H9 (cell line): ENCODE data around the gene ACTN1. TPM values are rescaled to one million over a fixed set of nuclear protein-coding genes. Genes with fewer than 3 reads are reported as not detected.

Experiments used
- DNase-seq: peaks from one replicate; pipeline ENCODE4 v3.0.0-alpha.2; 2017
- H2AFZ ChIP-seq: one replicate; pipeline ENCODE4 v1.6.1; 2013; ENCODE audit warnings: mild to moderate bottlenecking, low read length, control low read depth, moderate library complexity
- H2AK5ac ChIP-seq: 2 replicates; pipeline ENCODE4 v1.6.1; 2013; ENCODE audit warnings: low read length, control low read depth, mixed read lengths; ENCODE audit not compliant: insufficient read length
- H2BK120ac ChIP-seq: one replicate; pipeline ENCODE4 v1.6.1; 2013; ENCODE audit warnings: low read depth, mild to moderate bottlenecking, low read length, control low read depth, inconsistent platforms; ENCODE audit not compliant: poor library complexity, severe bottlenecking
- H2BK12ac ChIP-seq: 2 replicates; pipeline ENCODE4 v1.6.1; 2013; ENCODE audit warnings: low read length, control low read depth, mixed read lengths, low read depth; ENCODE audit not compliant: insufficient read length
- H2BK15ac ChIP-seq: 2 replicates; pipeline ENCODE4 v1.6.1; 2013; ENCODE audit warnings: low read depth, low read length, control low read depth
- H2BK20ac ChIP-seq: one replicate; pipeline ENCODE4 v1.6.1; 2013; ENCODE audit warnings: low read depth, mild to moderate bottlenecking, low read length, control low read depth, inconsistent platforms; ENCODE audit not compliant: poor library complexity, severe bottlenecking
- H2BK5ac ChIP-seq: 2 replicates; pipeline ENCODE4 v1.6.1; 2013; ENCODE audit warnings: low read length, control low read depth, mixed read lengths; ENCODE audit not compliant: insufficient read length
- H3K14ac ChIP-seq: 2 replicates; pipeline ENCODE4 v1.6.1; 2013; ENCODE audit warnings: low read length, control low read depth; ENCODE audit not compliant: insufficient read depth
- H3K18ac ChIP-seq: 2 replicates; pipeline ENCODE4 v1.6.1; 2013; ENCODE audit warnings: low read depth, mild to moderate bottlenecking, mixed read lengths, low read length, control low read depth; ENCODE audit not compliant: insufficient read length
- H3K23ac ChIP-seq: 2 replicates; pipeline ENCODE4 v1.6.1; 2013; ENCODE audit warnings: low read length, control low read depth, mixed read lengths, low read depth; ENCODE audit not compliant: insufficient read length
- H3K23me2 ChIP-seq: 2 replicates; pipeline ENCODE4 v1.6.1; 2013; ENCODE audit warnings: low read depth, mild to moderate bottlenecking, mixed read lengths, low read length, control low read depth; ENCODE audit not compliant: insufficient read length, poor library complexity, severe bottlenecking
- H3K27ac ChIP-seq: 2 replicates; pipeline ENCODE4 v1.5.1; 2013; ENCODE audit warnings: low read length, control low read depth, mixed read lengths, low read depth; ENCODE audit not compliant: insufficient read length
- H3K27me3 ChIP-seq: 2 replicates; pipeline ENCODE4 v1.6.1; 2013; ENCODE audit warnings: low read length, control low read depth, inconsistent platforms; ENCODE audit not compliant: insufficient read depth
- H3K4ac ChIP-seq: 2 replicates; pipeline ENCODE4 v1.6.1; 2013; ENCODE audit warnings: low read depth, mild to moderate bottlenecking, control low read depth, inconsistent platforms, low read length, moderate library complexity
- H3K4me1 ChIP-seq: 2 replicates; pipeline ENCODE4 v1.6.1; 2013; ENCODE audit warnings: low read length, control low read depth, inconsistent platforms; ENCODE audit not compliant: insufficient read depth
- H3K4me2 ChIP-seq: 2 replicates; pipeline ENCODE4 v1.6.1; 2013; ENCODE audit warnings: low read length, control low read depth, mixed read lengths; ENCODE audit not compliant: insufficient read length, insufficient read depth
- H3K56ac ChIP-seq: 2 replicates; pipeline ENCODE4 v1.6.1; 2013; ENCODE audit warnings: low read depth, mild to moderate bottlenecking, mixed read lengths, low read length, control low read depth; ENCODE audit not compliant: insufficient read length
- H3K79me1 ChIP-seq: 2 replicates; pipeline ENCODE4 v1.6.1; 2013; ENCODE audit warnings: low read depth, mild to moderate bottlenecking, moderate library complexity, low read length, control low read depth, inconsistent platforms; ENCODE audit not compliant: insufficient read depth, poor library complexity, severe bottlenecking
- H3K79me2 ChIP-seq: 2 replicates; pipeline ENCODE4 v1.6.1; 2013; ENCODE audit warnings: low read length, control low read depth, inconsistent platforms; ENCODE audit not compliant: insufficient read depth
- H3K9ac ChIP-seq: 2 replicates; pipeline ENCODE4 v1.6.1; 2013; ENCODE audit warnings: low read length, control low read depth, mixed read lengths; ENCODE audit not compliant: insufficient read length; ENCODE audit errors: extremely low read depth
- H3K9me3 ChIP-seq: one replicate; pipeline ENCODE4 v1.6.1; 2013; ENCODE audit warnings: low read depth, low read length, inconsistent platforms; ENCODE audit not compliant: control insufficient read depth
- H3T11ph ChIP-seq: one replicate; pipeline ENCODE4 v1.6.1; 2013; ENCODE audit warnings: mild to moderate bottlenecking, low read length, control low read depth, inconsistent platforms
- H4K20me1 ChIP-seq: one replicate; pipeline ENCODE4 v1.6.1; 2013; ENCODE audit not compliant: control insufficient read depth, insufficient read length, insufficient read depth
- H4K5ac ChIP-seq: 2 replicates; pipeline ENCODE4 v1.6.1; 2013; ENCODE audit warnings: low read depth, mild to moderate bottlenecking, mixed read lengths, low read length, control low read depth; ENCODE audit not compliant: insufficient read length
- H4K8ac ChIP-seq: replicated peaks from 2 replicates; pipeline ENCODE4 v1.6.1; 2013; ENCODE audit warnings: low read length, control low read depth, mixed read lengths, low read depth; ENCODE audit not compliant: insufficient read length
- H4K91ac ChIP-seq: 2 replicates; pipeline ENCODE4 v1.6.1; 2013; ENCODE audit warnings: low read depth, mild to moderate bottlenecking, moderate library complexity, mixed read lengths, low read length, control low read depth; ENCODE audit not compliant: insufficient read length
- H3K27ac Mint-ChIP-seq, 3 experiments: 2 replicates in 2 of 3; 3 replicates in 1 of 3; pipeline ENCODE4 v1.8.0; 2020 to 2021; ENCODE audit warnings: mixed read lengths in 3 of 3, mild to moderate bottlenecking in 1 of 3, moderate library complexity in 1 of 3
- H3K27me3 Mint-ChIP-seq: 2 replicates; pipeline ENCODE4 v1.8.0; 2021; ENCODE audit warnings: low read depth, mild to moderate bottlenecking, moderate library complexity, mixed read lengths
- H3K36me3 Mint-ChIP-seq, 3 experiments: 2 replicates in 2 of 3; 3 replicates in 1 of 3; pipeline ENCODE4 v1.8.0; 2020 to 2021; ENCODE audit warnings: low read depth in 3 of 3, mixed read lengths in 3 of 3; ENCODE audit not compliant: insufficient read depth in 1 of 3
- H3K4me1 Mint-ChIP-seq, 2 experiments: 2 replicates each; pipeline ENCODE4 v1.8.0; 2020; ENCODE audit warnings: mixed read lengths in 2 of 2
- H3K4me3 Mint-ChIP-seq, 2 experiments: 2 replicates in 1 of 2; 3 replicates in 1 of 2; pipeline ENCODE4 v1.8.0; 2020 to 2021; ENCODE audit warnings: mild to moderate bottlenecking in 2 of 2, mixed read lengths in 2 of 2, moderate library complexity in 1 of 2
- H3K9me3 Mint-ChIP-seq, 2 experiments: 2 replicates in 1 of 2; 3 replicates in 1 of 2; pipeline ENCODE4 v1.8.0; 2020; ENCODE audit warnings: mild to moderate bottlenecking in 2 of 2, mixed read lengths in 2 of 2, moderate library complexity in 1 of 2
- WGBS: extraction: QIAGEN DNeasy Blood & Tissue Kit; methylation state at CpG from one replicate; pipeline ENCODE4 v1.1.7; 2013; ENCODE audit warnings: missing lambda C conversion rate, low lambda C conversion rate, mixed read lengths; ENCODE audit not compliant: insufficient read length; ENCODE audit errors: extremely low coverage; 5-methylcytosine and 5-hydroxymethylcytosine counted together
- total RNA-seq: library from RNA; stranded (reverse); gene quantifications from 2 replicates; pipeline ENCODE4 v1.2.1, GENCODE V29; 2021
- TF ChIP-seq, protein P1 (sequence below): fragments of 200-600 bp; sonication (generic); conservative IDR thresholded peaks from 3 replicates; pipeline ENCODE4 v1.8.0; 2021; ENCODE audit warnings: antibody characterized with exemption, mild to moderate bottlenecking

Gene ACTN1
- total RNA-seq, 1 experiment from 2014 or later: 219 TPM

DNA sequence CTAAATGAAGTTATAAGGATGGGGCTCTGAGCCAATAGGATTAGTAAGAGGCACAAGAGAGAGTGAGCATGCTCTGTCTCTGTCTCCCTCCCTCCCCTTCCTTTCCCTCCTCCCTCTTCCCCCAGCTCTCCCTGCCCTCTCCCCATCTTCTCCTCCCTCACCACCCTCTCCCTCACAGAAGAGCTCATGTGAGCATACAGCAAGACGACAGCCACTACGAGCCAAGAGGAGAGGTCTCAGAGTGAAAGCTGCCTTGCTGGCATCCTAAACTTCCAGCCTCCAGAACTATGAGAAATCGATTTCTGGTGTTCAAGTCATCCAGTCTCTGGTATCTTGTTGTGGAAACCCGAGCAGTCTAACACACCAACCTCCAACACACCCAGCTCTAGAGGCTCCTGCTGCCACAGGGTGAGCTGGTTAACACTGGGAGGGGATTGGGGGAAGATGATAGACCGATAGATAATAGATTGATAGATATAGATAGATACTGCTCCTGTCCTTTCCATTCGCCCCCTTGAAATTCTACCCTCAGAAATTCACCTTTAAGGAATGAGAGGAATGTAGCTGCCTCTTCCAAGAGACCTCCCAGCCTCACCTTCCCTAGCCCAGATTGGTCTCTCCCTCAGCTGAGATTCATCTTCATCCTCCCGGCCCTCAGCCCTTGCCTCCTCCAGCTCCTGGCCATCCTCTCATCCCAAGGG is 25.8 kb upstream of the ACTN1 start:
- H4K91ac ChIP-seq: no peak overlapping the region
- no peaks in the 10 kb centered on the region for H3K79me2 ChIP-seq
- H3K36me3 Mint-ChIP-seq: no peaks in the 10 kb centered on the region; a peak in 1 of 7 replicates
- no peak overlapping the region for H2AK5ac ChIP-seq
- H3K4ac ChIP-seq: no peak overlapping the region
- DNase-seq: no peak
- WGBS: no CpG with 5 or more reads among the region's 7 CpGs
- H3K23ac ChIP-seq: no peak overlapping the region
- H3K4me1 ChIP-seq: peaks cover 1% of the 10 kb centered on the region; the same call in 1 of the 2 replicates
- TF ChIP-seq, protein P1, sequence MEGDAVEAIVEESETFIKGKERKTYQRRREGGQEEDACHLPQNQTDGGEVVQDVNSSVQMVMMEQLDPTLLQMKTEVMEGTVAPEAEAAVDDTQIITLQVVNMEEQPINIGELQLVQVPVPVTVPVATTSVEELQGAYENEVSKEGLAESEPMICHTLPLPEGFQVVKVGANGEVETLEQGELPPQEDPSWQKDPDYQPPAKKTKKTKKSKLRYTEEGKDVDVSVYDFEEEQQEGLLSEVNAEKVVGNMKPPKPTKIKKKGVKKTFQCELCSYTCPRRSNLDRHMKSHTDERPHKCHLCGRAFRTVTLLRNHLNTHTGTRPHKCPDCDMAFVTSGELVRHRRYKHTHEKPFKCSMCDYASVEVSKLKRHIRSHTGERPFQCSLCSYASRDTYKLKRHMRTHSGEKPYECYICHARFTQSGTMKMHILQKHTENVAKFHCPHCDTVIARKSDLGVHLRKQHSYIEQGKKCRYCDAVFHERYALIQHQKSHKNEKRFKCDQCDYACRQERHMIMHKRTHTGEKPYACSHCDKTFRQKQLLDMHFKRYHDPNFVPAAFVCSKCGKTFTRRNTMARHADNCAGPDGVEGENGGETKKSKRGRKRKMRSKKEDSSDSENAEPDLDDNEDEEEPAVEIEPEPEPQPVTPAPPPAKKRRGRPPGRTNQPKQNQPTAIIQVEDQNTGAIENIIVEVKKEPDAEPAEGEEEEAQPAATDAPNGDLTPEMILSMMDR: no peak
- H2AFZ ChIP-seq: no peak overlapping the region
- H3K18ac ChIP-seq: no peak overlapping the region
- no peak overlapping the region for H3K27ac ChIP-seq
- no peak overlapping the region for H3T11ph ChIP-seq
- H3K27me3 Mint-ChIP-seq: peaks cover 2% of the 10 kb centered on the region; the same call in 1 of the 2 replicates
- H3K14ac ChIP-seq: no peak overlapping the region
- no peaks in the 10 kb centered on the region for H3K79me1 ChIP-seq
- no peak overlapping the region for H3K9ac ChIP-seq
- no peak overlapping the region for H3K4me2 ChIP-seq
- no peaks in the 10 kb centered on the region for H4K20me1 ChIP-seq
- H2BK15ac ChIP-seq: no peak overlapping the region
- no peak overlapping the region for H2BK120ac ChIP-seq
- H3K27ac Mint-ChIP-seq: peak overlapping the region in 1 of 3 experiments; percentile 59; a peak in 1 of 7 replicates
- peak overlapping the region in 1 of 2 experiments; percentile 59; a peak in 1 of 5 replicates for H3K4me3 Mint-ChIP-seq
- H3K9me3 ChIP-seq: no peaks in the 10 kb centered on the region
- no peaks in the 10 kb centered on the region for H3K9me3 Mint-ChIP-seq
- peaks cover 19 to 21% of the 10 kb centered on the region in 2 experiments for H3K4me1 Mint-ChIP-seq
- no peaks in the 10 kb centered on the region for H3K23me2 ChIP-seq
- H4K5ac ChIP-seq: no peak overlapping the region
- H3K27me3 ChIP-seq: no peaks in the 10 kb centered on the region
- no peak overlapping the region for H2BK20ac ChIP-seq
- H3K56ac ChIP-seq: no peak overlapping the region
- no peak overlapping the region for H4K8ac ChIP-seq
- no peak overlapping the region for H2BK5ac ChIP-seq
- H2BK12ac ChIP-seq: no peak overlapping the region
